Muscle of arm (tissue), 12 donors: ENCODE measurements around the gene PRDX6. TPM values are rescaled to one million over a fixed set of nuclear protein-coding genes. Genes with fewer than 3 reads are reported as not detected.
"Not testable (repeated sequence)": the region's sequence is repeated elsewhere in the genome, so short reads cannot be mapped to it uniquely, and the experiment has no call there.

Experiments used
- DNase-seq: peaks from one replicate; pipeline ENCODE4 v3.0.0-alpha.2; 2013
- polyA plus RNA-seq, 12 donors: library from polyadenylated mRNA; unstranded; fragments of 120-200 nt; gene quantifications; one replicate each; pipeline ENCODE4 v1.2.1, GENCODE V29; 2013; ENCODE audit not compliant: insufficient read length in 12 of 12

The PRDX6 gene
- polyA plus RNA-seq, 12 donors: 273 to 650 (median 508) TPM; not detected in 1

DNA sequence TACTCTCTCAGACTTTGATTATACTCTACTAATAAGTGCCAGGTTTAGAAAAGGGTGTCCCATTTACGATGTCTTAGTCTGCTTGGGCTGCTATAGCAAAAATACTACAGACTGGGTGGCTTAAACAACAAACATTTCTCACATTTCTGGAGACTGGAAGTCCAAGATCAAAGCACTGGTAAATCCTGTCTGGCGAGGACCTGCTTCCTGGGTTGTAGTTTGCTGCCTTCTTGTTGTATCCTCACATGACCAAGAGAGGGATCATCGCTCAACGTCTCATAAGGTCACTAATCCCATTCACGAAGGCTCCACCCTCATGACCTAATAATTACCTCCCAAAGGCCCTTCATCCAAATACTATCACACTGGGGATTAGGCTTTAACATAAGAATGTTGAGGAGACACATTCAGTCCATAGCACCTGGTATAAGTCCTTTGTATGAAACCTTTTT lies 12.0 kb downstream of the PRDX6 start:
- no peak for DNase-seq

GRCh38 chr1:173489929-173490328 lies 12.8 kb downstream of the PRDX6 start:
- DNase-seq: no peak

DNA sequence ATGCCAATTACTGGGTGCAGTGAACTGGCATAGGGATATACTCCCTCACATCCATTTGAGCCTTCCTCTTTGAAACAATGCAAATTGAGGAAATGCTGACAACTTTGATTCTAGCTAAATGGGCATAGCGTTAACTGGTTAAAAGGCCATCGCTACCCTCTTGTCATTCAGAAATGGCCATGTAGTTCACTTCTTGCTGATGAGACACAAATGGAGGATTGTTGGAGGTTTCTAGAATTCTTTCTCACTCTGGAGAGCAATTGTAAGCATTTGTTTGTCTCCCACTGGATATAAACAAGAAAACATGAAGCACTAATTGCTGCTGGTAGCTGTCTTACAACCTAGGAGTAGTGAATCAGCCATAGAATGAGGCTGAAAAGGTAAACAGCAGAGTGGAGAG lies 14.4 kb downstream of the PRDX6 start:
- no peak for DNase-seq

- DNase-seq: not testable (repeated sequence)
These were observed 16.0 kb downstream of the PRDX6 start for GRCh38 chr1:173493125-173493524.

GRCh38 chr1:173495609-173496267 lies 18.6 kb downstream of the PRDX6 start:
- no peak for DNase-seq

DNA sequence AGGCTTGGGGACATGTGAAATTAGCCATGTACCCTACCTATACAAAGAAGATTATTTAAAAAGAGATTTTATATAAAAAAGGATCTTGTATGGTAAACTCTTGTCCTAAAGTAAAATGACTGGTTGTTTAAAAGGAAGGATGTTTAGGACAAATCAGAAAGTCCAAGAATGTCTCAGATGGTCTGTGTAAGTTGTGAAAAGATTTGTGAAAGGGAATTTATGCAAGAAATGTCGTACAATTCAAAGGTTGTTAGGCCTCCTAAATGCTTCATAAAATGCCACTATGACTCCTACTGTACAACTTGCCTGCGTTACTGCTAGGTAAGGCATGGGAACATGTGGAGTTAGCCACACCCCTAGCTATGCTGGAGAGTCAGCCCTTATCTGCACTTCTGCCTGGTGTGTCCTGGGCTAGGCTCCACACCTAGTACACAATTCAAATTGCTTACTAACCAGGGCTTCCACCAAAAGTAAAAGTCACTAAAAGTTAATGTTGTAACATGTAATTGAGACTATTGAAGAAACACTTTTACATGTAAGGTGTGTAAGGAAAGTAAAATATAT lies 19.7 kb downstream of the PRDX6 start:
- DNase-seq: no peak

- DNase-seq: no peak
These were observed 22.6 kb downstream of the PRDX6 start for GRCh38 chr1:173499729-173500128.

DNA sequence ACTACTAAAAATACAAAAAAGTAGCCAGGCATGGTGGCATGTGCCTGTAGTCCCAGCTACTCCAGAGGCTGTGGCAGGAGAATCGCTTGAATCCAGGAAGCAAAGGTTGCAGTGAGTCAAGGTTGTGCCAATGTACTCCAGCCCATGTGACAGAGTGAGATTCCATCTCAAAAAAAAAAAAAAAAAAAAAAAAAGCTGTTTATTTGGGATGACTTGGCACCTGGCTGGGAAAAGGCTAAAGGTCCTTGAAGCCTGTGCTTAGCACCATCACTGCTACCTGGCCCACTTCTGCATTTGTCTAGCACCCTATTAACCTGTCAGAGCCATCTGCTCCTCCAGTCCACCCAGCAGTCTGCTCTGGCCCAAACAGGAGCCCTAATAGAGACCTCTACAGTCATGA lies 25.0 kb downstream of the PRDX6 start:
- no peak for DNase-seq

DNA sequence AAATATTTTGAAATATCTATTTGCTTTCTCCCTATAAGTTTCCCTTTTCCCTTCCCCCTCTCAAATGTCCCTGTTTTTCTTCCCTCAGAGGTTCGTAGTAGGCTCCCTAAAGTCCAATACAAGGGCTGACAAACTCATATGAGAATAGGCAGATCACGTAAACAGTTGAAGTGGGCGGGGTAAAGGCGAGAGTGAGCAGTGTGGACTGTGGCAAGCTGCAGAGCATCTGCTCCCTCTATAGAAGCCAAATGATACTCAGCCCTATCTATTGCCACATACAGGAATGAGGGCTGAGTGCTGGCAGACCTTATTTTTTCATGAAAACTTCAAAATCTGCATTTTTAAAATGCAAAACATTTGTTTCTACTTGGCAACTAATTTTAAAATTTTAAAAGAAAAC lies 26.3 kb downstream of the PRDX6 start:
- no peak for DNase-seq

DNA sequence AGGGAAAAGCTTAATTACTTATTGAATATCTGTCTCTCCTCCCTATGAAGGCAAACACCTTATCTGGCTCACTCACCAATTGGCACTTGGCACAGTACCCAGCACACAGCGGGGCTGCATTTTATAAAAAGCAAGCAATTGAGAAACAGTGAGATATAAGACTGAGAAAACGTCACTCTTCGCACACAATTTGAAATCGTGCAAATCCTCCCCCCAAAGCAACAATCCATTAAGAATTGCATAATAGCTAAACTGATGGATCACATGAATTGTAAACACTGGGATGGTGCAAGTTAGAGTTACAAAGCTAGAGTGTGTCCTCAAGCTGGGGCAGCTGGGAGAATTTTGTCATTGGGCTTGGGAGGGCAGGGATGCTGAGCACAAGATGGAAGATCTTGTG lies 27.1 kb downstream of the PRDX6 start:
- DNase-seq: no peak

GRCh38 chr1:173505391-173505790 lies 28.3 kb downstream of the PRDX6 start:
- DNase-seq: no peak

DNA sequence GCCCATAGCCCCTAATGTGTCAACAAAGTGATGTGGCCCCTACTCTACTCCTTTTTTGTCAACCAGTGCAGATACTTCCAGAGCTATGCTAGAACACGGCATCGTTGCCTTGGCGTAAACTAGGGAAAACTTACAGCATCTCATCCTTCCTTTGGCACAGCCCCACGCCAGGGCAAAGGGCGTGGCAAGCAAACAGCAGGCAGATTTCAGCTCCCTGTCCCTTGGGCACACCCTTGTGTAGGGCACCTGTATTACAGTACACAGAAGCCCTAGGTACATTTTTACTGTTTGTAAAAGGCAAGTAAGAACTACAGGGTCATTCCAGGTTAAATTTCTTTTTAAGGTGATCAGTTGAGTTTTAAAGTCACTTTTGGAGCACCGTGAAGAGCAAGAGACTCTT lies 29.3 kb downstream of the PRDX6 start:
- DNase-seq: no peak

DNA sequence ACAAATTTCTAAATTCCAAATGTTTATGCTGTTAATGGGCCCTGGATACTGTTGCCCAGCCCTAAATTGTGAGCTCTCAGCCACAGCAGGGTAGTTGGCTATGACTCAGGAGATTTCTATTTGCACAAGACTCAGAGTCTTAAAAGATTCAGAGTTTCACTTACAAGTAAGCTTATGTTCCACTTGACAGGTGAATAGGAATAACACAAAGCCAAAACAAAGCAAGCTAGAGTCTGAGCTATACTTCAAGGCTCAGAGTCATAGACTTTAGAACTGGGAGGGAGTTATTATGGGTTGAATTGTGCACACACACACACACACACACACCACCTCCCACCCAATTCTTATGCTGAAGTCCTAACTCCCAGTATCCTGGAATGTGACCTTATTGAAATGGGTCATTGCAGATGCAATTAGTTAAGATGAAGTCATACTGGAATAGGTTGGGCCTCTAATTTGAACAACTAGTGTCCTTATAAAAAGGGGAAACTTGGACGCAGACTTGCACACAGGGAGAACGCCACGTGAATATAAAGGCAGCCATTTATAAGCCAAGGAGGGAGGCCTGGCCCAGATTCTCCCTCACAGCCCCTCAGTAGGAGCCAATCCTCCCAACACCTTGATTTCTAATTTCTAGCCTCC lies 30.2 kb downstream of the PRDX6 start:
- DNase-seq: no peak

DNA sequence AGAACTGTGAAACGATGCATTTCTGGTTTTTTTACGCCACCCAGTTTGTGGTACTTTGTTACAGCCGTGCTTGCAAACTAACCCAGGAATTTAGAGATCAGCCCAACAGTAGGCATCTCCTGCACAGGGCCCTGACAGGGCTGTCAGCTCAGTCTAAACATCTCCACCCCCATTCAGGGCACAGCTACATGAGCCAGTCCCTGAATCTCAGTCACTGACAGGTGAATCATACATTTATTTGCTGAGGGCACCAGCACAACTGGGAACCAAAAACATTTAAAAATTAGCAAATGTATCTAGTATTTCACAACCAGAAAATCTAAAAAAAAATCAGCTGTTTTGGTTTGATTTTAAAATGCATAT lies 30.7 kb downstream of the PRDX6 start:
- DNase-seq: no peak

DNA sequence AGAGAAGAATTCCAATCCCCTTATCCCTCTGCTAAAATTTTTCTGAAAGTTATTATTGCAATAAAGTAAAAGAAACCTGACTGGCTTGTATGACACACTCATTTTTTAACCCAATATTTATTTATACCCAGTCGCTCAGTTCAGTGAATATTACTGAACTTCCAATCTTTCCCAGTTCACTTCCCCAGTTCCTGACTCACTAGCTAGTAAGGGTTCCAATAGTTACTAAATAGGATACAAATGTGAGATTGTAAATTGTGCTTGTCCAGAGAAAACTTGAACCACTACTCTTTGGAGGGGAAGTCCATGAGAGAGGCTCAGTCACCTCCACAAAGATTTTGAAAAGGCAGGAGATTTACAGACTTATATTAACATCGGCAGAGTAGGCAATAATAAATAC lies 31.4 kb downstream of the PRDX6 start:
- DNase-seq: no peak

DNA sequence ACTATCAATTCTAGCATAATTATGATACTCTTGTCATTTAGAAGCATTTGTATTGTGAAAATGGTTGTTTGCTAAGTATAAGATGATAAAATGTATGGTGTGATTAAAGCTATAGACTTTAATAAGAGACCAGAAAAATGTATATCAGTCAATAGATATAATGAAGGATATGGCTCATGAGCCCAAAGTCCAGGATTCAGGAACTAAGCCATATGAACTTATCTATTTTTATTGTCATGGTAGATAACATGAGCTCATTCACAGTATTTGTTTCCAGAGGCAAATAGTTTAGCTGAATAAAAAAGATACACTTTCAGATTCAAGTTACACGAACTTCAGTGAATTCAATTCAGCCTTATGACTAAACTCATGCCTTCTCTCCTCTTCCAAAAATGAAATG lies 32.7 kb downstream of the PRDX6 start:
- DNase-seq: no peak

DNA sequence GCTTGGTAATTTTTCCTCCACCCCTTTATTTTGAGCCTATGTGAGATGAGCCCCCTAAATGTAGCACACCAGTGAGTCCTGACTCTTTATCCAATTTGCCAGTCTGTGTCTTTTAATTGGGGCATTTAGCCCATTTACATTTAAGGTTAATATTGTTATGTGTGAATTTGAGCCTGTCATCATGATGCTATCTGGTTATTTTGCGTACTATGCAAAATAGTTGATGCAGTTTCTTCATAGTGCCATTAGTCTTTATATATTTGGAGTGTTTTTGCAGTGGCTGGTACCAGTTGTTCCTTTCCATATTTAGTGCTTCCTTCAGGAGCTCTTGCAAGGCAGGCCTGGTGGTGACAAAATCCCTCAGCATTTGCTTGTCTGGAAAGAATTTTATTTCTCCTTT lies 37.4 kb downstream of the PRDX6 start:
- DNase-seq: not testable (repeated sequence)

DNA sequence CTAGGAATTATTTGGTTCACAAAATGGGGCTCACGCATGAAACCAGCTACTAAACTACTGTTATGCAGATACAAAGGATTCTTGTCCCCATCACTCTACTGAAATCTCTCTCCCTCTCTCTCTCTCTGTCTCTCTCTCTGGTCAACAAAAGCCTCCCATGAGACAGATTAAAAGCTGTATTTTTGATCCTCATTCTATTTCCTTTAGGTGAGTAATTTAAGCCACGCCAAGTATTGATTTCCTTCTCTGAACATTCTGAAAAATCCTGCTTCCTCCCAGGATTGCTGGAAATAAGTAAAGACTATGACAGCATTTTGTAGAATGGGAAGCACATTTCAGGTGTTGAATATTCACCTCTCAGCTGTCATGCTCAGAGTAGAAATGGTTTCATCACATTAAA lies 43.7 kb downstream of the PRDX6 start:
- no peak for DNase-seq

DNA sequence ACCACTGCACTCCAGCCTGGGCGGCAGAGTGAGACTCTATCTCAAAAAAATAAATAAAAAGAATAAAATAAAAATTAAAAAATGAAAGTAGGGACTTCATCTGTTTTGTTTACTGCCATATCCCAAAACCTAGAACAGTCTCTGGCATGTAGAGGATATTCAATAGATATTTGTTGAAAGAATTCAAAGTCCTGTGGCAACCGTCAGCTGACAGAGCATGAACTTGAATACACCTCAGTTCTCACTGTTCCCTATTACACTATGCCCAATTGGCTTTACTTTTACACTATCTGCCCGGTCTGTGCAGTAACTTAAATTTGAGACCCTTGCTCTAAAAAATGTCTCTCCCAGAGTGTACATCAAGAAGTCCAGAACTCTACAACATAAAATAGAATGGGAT lies 46.2 kb downstream of the PRDX6 start:
- no peak for DNase-seq

DNA sequence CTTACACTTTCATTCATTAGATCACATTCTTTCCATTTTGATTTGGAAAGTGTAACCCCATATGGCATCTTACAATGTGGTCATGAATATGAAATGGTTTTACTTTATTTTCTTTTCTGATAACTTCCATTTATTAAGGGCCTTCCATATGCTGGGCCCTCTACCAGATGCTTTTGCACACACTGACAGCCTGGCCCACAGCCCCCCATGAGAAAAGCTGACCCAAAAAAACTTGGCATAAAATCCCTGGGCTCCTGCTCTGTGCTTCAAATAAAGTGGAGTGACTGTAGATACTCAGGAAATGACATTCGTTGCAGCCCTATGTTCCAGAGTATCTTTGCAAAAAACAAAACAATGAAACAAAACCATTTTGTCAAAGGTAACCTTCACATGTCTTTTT lies 48.8 kb downstream of the PRDX6 start:
- DNase-seq: no peak

DNA sequence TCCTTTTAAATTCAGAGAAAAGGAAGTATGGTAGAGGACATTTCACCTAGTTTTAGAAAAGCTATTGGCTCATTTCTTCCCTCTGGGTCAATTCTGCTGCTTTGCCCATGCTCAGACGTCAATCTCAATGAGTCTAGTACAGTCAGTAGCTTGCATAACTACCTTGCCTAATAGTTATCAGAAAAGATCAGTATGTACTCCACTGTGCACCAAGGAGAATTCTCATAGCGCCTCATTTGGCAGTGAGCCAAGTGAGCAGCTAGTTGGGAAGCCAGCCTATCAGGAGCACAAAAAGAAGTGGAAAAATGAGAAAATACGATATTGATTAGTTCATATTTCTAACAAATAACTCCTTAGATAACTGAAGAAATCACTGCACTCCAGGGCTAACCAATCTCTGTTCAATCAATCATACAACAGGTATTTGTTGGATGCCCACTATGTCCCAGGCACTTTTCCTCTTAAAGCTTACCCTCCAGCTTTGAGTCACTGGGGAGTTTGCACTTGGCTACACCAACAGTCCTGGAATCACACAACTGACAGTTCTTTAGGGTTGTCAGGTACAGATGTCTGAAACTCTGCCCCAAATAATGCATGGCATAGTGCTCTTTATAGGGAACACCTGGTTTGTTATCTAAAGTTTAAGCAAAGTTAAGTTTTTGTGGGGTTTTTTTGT lies 50.2 kb downstream of the PRDX6 start:
- DNase-seq: no peak

DNA sequence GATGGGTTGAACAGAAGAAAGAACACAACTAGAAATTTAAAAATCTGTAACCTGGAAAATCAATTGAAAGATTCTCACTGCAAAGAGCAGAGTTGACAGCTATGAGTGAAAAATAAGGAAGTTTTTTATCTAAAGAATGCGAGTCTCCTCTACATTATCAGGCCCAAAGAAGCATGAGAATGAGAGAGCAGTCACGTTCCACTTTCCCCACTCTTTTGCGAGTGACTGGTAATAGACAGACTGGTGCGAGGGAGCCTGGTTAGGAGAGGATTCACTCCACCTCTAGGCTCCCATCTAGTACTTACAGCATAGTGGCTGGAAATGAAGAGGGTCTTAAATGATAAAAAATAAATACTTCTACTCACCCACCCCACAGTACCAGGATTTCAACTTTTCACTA lies 52.0 kb downstream of the PRDX6 start:
- no peak for DNase-seq
